Measurements from ENCODE around the gene INO80B. TPM values are rescaled to one million over a fixed set of nuclear protein-coding genes. Genes with fewer than 3 reads are reported as not detected.

INO80B gene
- total and polyA plus RNA-seq, 9 of the 15 experiments (the other 6 are each of a cell fraction or from before 2014, with no cell fraction given), result 0.41 to 22.6 (median 9.0) TPM

- 96% methylated on average over 18 of the region's 20 CpGs for WGBS (ENCODE audit: insufficient coverage, low coverage, missing lambda C conversion rate)
- BruUV-seq (replicated peaks), result no TSS peak
Measured at GRCh38 chr2:74462054-74462785, 7.3 kb downstream of the INO80B start.

DNA sequence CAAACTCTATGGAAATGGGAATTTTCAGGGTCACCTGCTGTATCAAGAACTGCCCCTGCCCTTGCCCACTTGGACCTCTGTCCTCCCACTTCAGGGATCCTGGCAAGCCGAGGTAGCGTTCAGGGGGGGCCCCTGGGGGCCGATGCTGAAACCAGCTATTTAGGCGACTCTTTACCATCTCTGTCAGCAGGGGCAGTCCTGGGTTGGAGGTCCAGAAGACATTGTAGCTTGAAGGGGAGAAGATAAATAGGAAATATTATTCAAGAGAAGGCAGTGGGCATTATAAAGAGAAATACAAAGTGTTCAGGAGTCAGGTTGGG is 7.9 kb downstream of the INO80B start:
- intact Hi-C loops (cut with micrococcal nuclease) (no loop called here), in situ Hi-C loops (cut with MboI) (no loop called here)
- no peak overlapping the region for H3K9ac ChIP-seq (ENCODE audit: insufficient read depth in 1 of 2, low read depth in 2 of 2, low read length in 2 of 2)
- H3K9me3 ChIP-seq (replicated peaks; ENCODE audit: control insufficient read depth, insufficient read depth, low read depth, low read length), result no peaks in the 10 kb centered on the region
- no peak for DNase-seq (ENCODE audit: extremely low read depth in 1 of 4, low spot score in 3 of 4)
- BruUV-seq (replicated peaks), result no TSS peak
- H3K27ac ChIP-seq (ENCODE audit: extremely low read depth, low read depth, low read length), result no peak overlapping the region
- H3K4me2 ChIP-seq (ENCODE audit: insufficient read depth, low read length), result no peak overlapping the region
- peaks cover 25% of the 10 kb centered on the region for H3K36me3 ChIP-seq (ENCODE audit: control insufficient read depth, insufficient read depth, low read length)
- ATAC-seq, result no peak
- H3K27me3 ChIP-seq (ENCODE audit: control insufficient read depth in 2 of 2, insufficient read depth in 2 of 2, low read length in 2 of 2), result no peaks in the 10 kb centered on the region
- H2AFZ ChIP-seq (ENCODE audit: low read depth, low read length), result no peak overlapping the region
- ChIA-PET POLR2A (no interaction called here), CTCF (ENCODE audit: low intra/inter-chr PET ratio) (interaction anchor here (0.6 kb wide), 1 partner anchor 63 kb away, joined by 3 read pairs; no protein-coding TSS in a partner anchor)
- peaks cover 7 to 44% of the 10 kb centered on the region in 2 experiments; a peak in 4 of 5 replicates for H3K4me1 ChIP-seq (replicated peaks in 1 of 2; ENCODE audit: control insufficient read depth in 2 of 2, insufficient read depth in 2 of 2, low read length in 2 of 2)
- peaks cover 21% of the 10 kb centered on the region for H3K79me2 ChIP-seq (ENCODE audit: control insufficient read depth, insufficient read depth, low read length)
- H3K9me1 ChIP-seq (ENCODE audit: control insufficient read depth, insufficient read depth, low read length), result no peaks in the 10 kb centered on the region
- FAIRE-seq, result no peak
- H3K4me3 ChIP-seq, result no peak overlapping the region
- WGBS (ENCODE audit: insufficient coverage, low coverage, missing lambda C conversion rate), result 96% methylated on average over 4 of the region's 4 CpGs
- no peaks in the 10 kb centered on the region; the same call in 1 of the 2 replicates for H4K20me1 ChIP-seq (replicated peaks; ENCODE audit: control insufficient read depth, insufficient read depth, low read length)
- TF ChIP-seq SAFB2 (IDR thresholded peaks at IDR 0.05; ENCODE audit: borderline replicate concordance, low read depth, low read length, severe bottlenecking) (no peak), ZNF316 (IDR thresholded peaks at IDR 0.05) (no peak), ZBED1 (IDR thresholded peaks at IDR 0.05) (no peak), ZNF431 (CRISPR knock-in tag; IDR thresholded peaks at IDR 0.05) (no peak), SLC30A9 (CRISPR knock-in tag; IDR thresholded peaks at IDR 0.05) (no peak), ZBTB34 (CRISPR knock-in tag; IDR thresholded peaks at IDR 0.05) (no peak), ZSCAN29 (IDR thresholded peaks at IDR 0.05) (no peak), RAD21 (CRISPR knock-in tag; conservative IDR thresholded peaks at IDR 0.05 in 1 of 2, IDR thresholded peaks at IDR 0.05 in 1 of 2) (no peak), TBL1XR1 (IDR thresholded peaks at IDR 0.05; ENCODE audit: low read length in 2 of 2) (no peak)
- TF ChIP-seq, protein P1, sequence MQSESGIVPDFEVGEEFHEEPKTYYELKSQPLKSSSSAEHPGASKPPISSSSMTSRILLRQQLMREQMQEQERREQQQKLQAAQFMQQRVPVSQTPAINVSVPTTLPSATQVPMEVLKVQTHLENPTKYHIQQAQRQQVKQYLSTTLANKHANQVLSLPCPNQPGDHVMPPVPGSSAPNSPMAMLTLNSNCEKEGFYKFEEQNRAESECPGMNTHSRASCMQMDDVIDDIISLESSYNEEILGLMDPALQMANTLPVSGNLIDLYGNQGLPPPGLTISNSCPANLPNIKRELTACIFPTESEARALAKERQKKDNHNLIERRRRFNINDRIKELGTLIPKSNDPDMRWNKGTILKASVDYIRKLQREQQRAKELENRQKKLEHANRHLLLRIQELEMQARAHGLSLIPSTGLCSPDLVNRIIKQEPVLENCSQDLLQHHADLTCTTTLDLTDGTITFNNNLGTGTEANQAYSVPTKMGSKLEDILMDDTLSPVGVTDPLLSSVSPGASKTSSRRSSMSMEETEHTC (IDR thresholded peaks at IDR 0.05), result no peak

More at GRCh38 chr2:74462054-74462785, 7.3 kb downstream of the INO80B start:
- CTCF ChIA-PET (ENCODE audit: low intra/inter-chr PET ratio), result no interaction called here
- Histone ChIP-seq H3K27ac (ENCODE audit: extremely low read depth, low read depth, low read length) (no peak overlapping the region), H3K36me3 (ENCODE audit: control insufficient read depth, insufficient read depth, low read length) (peaks cover 25% of the 10 kb centered on the region), H3K27me3 (ENCODE audit: control insufficient read depth in 2 of 2, insufficient read depth in 2 of 2, low read length in 2 of 2) (no peaks in the 10 kb centered on the region), H3K4me2 (ENCODE audit: insufficient read depth, low read length) (no peak overlapping the region), H4K20me1 (replicated peaks; ENCODE audit: control insufficient read depth, insufficient read depth, low read length) (no peaks in the 10 kb centered on the region; the same call in 1 of the 2 replicates), H2AFZ (ENCODE audit: low read depth, low read length) (no peak overlapping the region), H3K4me3 (no peak overlapping the region), H3K4me1 (replicated peaks in 1 of 2; ENCODE audit: control insufficient read depth in 2 of 2, insufficient read depth in 2 of 2, low read length in 2 of 2) (peaks cover 5 to 49% of the 10 kb centered on the region in 2 experiments; a peak in 4 of 5 replicates), H3K9me3 (replicated peaks; ENCODE audit: control insufficient read depth, insufficient read depth, low read depth, low read length) (no peaks in the 10 kb centered on the region), H3K9me1 (ENCODE audit: control insufficient read depth, insufficient read depth, low read length) (no peaks in the 10 kb centered on the region), H3K79me2 (ENCODE audit: control insufficient read depth, insufficient read depth, low read length) (peaks cover 21% of the 10 kb centered on the region), H3K9ac (ENCODE audit: insufficient read depth in 1 of 2, low read depth in 2 of 2, low read length in 2 of 2) (no peak overlapping the region)
- no peak for ATAC-seq
- TF ChIP-seq RBFOX2 (IDR thresholded peaks at IDR 0.05; ENCODE audit: low read depth, low read length) (peak; percentile 17), POLR2G (IDR thresholded peaks at IDR 0.05; ENCODE audit: low read depth, low read length) (peak; percentile 3; the same call in 1 of the 2 replicates), KHSRP (IDR thresholded peaks at IDR 0.05) (no peak)
- in situ Hi-C loops (cut with MboI) (no loop called here), intact Hi-C loops (cut with micrococcal nuclease) (no loop called here)
- no peak for FAIRE-seq
- POLR2A ChIA-PET, result interaction anchor here (0.6 to 1.0 kb wide), 5 partner anchors 9 to 342 kb away, joined by 3 to 6 read pairs (median 3); no protein-coding TSS in a partner anchor
- no peak for DNase-seq (ENCODE audit: extremely low read depth in 1 of 4, low spot score in 3 of 4)

All from K562 (cell line).